ENCODE measurements around the gene DBF4B. TPM values are rescaled to one million over a fixed set of nuclear protein-coding genes. Genes with fewer than 3 reads are reported as not detected.

The DBF4B gene
- total and polyA plus RNA-seq, 7 donors, result 0.60 to 7.8 (median 4.6) TPM

- H3K4me1 ChIP-seq, result peaks cover 0 to 68% (median 47%) of the 10 kb centered on the region in 4 donors
- peak overlapping the region in 3 of 4 donors; percentile 54 to 70 (median 58) for H3K4me3 ChIP-seq
- peaks cover 5 to 10% (median 9%) of the 10 kb centered on the region in 3 donors for H3K27me3 ChIP-seq
- TF ChIP-seq EP300 (IDR thresholded peaks at IDR 0.05) (no peak), POLR2AphosphoS5 (IDR thresholded peaks at IDR 0.05) (no peak), POLR2A (IDR thresholded peaks at IDR 0.05) (no peak), CTCF (IDR thresholded peaks at IDR 0.05) (no peak)
- no peaks in the 10 kb centered on the region for H3K9me3 ChIP-seq
- intact Hi-C loops (cut with DNase I), result loop anchor here (5.0 kb wide), 1 partner anchor 50 kb away; no protein-coding TSS in a partner anchor
- 73 to 89% methylated on average over 19 of the region's 19 CpGs for WGBS, 2 donors
- no peaks in the 10 kb centered on the region for H3K36me3 ChIP-seq
- peak overlapping the region in 3 of 4 donors; percentile 83 to 90 (median 88) for H3K27ac ChIP-seq
- no peak for DNase-seq
These were observed 68.3 kb downstream of the DBF4B start for GRCh38 chr17:44776628-44777393.

GRCh38 chr17:44777394-44778348 lies 69.2 kb downstream of the DBF4B start:
- Histone ChIP-seq H3K4me1 (peaks cover 0 to 77% (median 56%) of the 10 kb centered on the region in 4 donors), H3K36me3 (no peaks in the 10 kb centered on the region)

GRCh38 chr17:44778656-44779210 lies 70.3 kb downstream of the DBF4B start:
- WGBS, 2 donors, result 18 to 33% methylated on average over 10 of the region's 10 CpGs
- no peak for DNase-seq
- peaks cover 0 to 85% (median 62%) of the 10 kb centered on the region in 4 donors for H3K4me1 ChIP-seq
- no peaks in the 10 kb centered on the region for H3K27me3 ChIP-seq
- peak overlapping the region in 3 of 4 donors; percentile 78 to 88 (median 84) for H3K27ac ChIP-seq
- H3K4me3 ChIP-seq, result peak overlapping the region in 3 of 4 donors; percentile 31 to 43 (median 40)
- intact Hi-C loops (cut with DNase I), result loop anchor here (1.0 to 5.0 kb wide), 3 partner anchors 26 to 86 kb away; no protein-coding TSS in a partner anchor
- no peaks in the 10 kb centered on the region for H3K9me3 ChIP-seq
- no peak for TF ChIP-seq CTCF (IDR thresholded peaks at IDR 0.05)
- no peak for TF ChIP-seq POLR2A (IDR thresholded peaks at IDR 0.05)
- no peak for TF ChIP-seq POLR2AphosphoS5 (IDR thresholded peaks at IDR 0.05)
- no peak for TF ChIP-seq EP300 (IDR thresholded peaks at IDR 0.05)
- H3K36me3 ChIP-seq, result no peaks in the 10 kb centered on the region

More at GRCh38 chr17:44777394-44778348, 69.2 kb downstream of the DBF4B start:
- Histone ChIP-seq H3K27me3 (peaks cover 1 to 3% (median 3%) of the 10 kb centered on the region in 3 donors), H3K4me3 (no peak overlapping the region), H3K27ac (peak overlapping the region in 3 of 4 donors; percentile 23 to 88 (median 84)), H3K9me3 (no peaks in the 10 kb centered on the region)
- TF ChIP-seq POLR2A (IDR thresholded peaks at IDR 0.05), result no peak
- no peak for TF ChIP-seq POLR2AphosphoS5 (IDR thresholded peaks at IDR 0.05)
- no peak for TF ChIP-seq CTCF (IDR thresholded peaks at IDR 0.05)
- TF ChIP-seq EP300 (IDR thresholded peaks at IDR 0.05), result no peak
- intact Hi-C loops (cut with DNase I), result loop anchor here (2.0 to 5.0 kb wide), 2 partner anchors 27 to 50 kb away; no protein-coding TSS in a partner anchor
- 85 to 88% methylated on average over 20 of the region's 20 CpGs for WGBS, 2 donors
- no peak for DNase-seq

Measured in sigmoid colon (tissue), 7 donors.